Measurements from ENCODE around the gene HBP1. TPM values are rescaled to one million over a fixed set of nuclear protein-coding genes. Genes with fewer than 3 reads are reported as not detected.

The HBP1 gene
- total RNA-seq, 2 donors from 2014 or later = 127 to 138 TPM

- TF ChIP-seq CTCF (IDR thresholded peaks at IDR 0.05) = no peak
- H3K27ac ChIP-seq = peak overlapping the region; percentile 16 to 36
- peaks cover 0 to 24% of the 10 kb centered on the region in 2 donors for H3K4me1 ChIP-seq (ENCODE audit: control insufficient read depth in 1 of 2, low read depth in 2 of 2)
- H3K9me3 ChIP-seq = no peaks in the 10 kb centered on the region
- no peak for ATAC-seq (ENCODE audit: insufficient number of reproducible peaks, low FRiP score, low read depth)
- H3K36me3 ChIP-seq = peaks cover 17% of the 10 kb centered on the region
- no peaks in the 10 kb centered on the region for H3K27me3 ChIP-seq (replicated peaks; ENCODE audit: insufficient read depth)
- H3K4me3 ChIP-seq = no peak overlapping the region
- no peak for DNase-seq (ENCODE audit: low spot score)
These were observed 38.7 kb downstream of the HBP1 start for GRCh38 chr7:107207459-107207858.

- H3K27me3 ChIP-seq (replicated peaks; ENCODE audit: insufficient read depth) = no peaks in the 10 kb centered on the region
- no peaks in the 10 kb centered on the region for H3K9me3 ChIP-seq
- ATAC-seq (ENCODE audit: insufficient number of reproducible peaks, low FRiP score, low read depth) (no peak), DNase-seq (ENCODE audit: low spot score) (no peak)
- H3K27ac ChIP-seq = peak overlapping the region; percentile 36 to 51
- H3K36me3 ChIP-seq = peaks cover 17% of the 10 kb centered on the region
- H3K4me3 ChIP-seq = no peak overlapping the region
- peaks cover 0 to 24% of the 10 kb centered on the region in 2 donors for H3K4me1 ChIP-seq (ENCODE audit: control insufficient read depth in 1 of 2, low read depth in 2 of 2)
- no peak for TF ChIP-seq CTCF (IDR thresholded peaks at IDR 0.05)
These were observed 39.3 kb downstream of the HBP1 start for GRCh38 chr7:107208024-107208521.

GRCh38 chr7:107208563-107208962 lies 39.8 kb downstream of the HBP1 start:
- no peaks in the 10 kb centered on the region for H3K27me3 ChIP-seq (replicated peaks; ENCODE audit: insufficient read depth)
- no peak for TF ChIP-seq CTCF (IDR thresholded peaks at IDR 0.05)
- no peaks in the 10 kb centered on the region for H3K9me3 ChIP-seq
- H3K4me3 ChIP-seq = no peak overlapping the region
- no peak for ATAC-seq (ENCODE audit: insufficient number of reproducible peaks, low FRiP score, low read depth)
- H3K36me3 ChIP-seq = peaks cover 17% of the 10 kb centered on the region
- H3K4me1 ChIP-seq (ENCODE audit: control insufficient read depth in 1 of 2, low read depth in 2 of 2) = peaks cover 0 to 24% of the 10 kb centered on the region in 2 donors
- no peak for DNase-seq (ENCODE audit: low spot score)
- H3K27ac ChIP-seq = peak overlapping the region; percentile 36 to 51

- no peak overlapping the region for H3K4me3 ChIP-seq
- no peaks in the 10 kb centered on the region for H3K9me3 ChIP-seq
- no peak for ATAC-seq (ENCODE audit: insufficient number of reproducible peaks, low FRiP score, low read depth)
- H3K36me3 ChIP-seq = peaks cover 11% of the 10 kb centered on the region
- no peak for DNase-seq (ENCODE audit: low spot score)
- H3K4me1 ChIP-seq (ENCODE audit: control insufficient read depth in 1 of 2, low read depth in 2 of 2) = peaks cover 0 to 24% of the 10 kb centered on the region in 2 donors
- no peak for TF ChIP-seq CTCF (IDR thresholded peaks at IDR 0.05)
- H3K27me3 ChIP-seq (replicated peaks; ENCODE audit: insufficient read depth) = no peaks in the 10 kb centered on the region
- H3K27ac ChIP-seq = no peak overlapping the region
These were observed 40.8 kb downstream of the HBP1 start for GRCh38 chr7:107209565-107209964.

GRCh38 chr7:107210400-107210799 lies 41.6 kb downstream of the HBP1 start:
- Histone ChIP-seq H3K27me3 (replicated peaks; ENCODE audit: insufficient read depth) (no peaks in the 10 kb centered on the region), H3K9me3 (no peaks in the 10 kb centered on the region), H3K27ac (no peak overlapping the region), H3K4me3 (no peak overlapping the region), H3K36me3 (peaks cover 3% of the 10 kb centered on the region), H3K4me1 (ENCODE audit: control insufficient read depth in 1 of 2, low read depth in 2 of 2) (peaks cover 0 to 24% of the 10 kb centered on the region in 2 donors)
- no peak for ATAC-seq (ENCODE audit: insufficient number of reproducible peaks, low FRiP score, low read depth)
- DNase-seq (ENCODE audit: low spot score) = no peak
- TF ChIP-seq CTCF (IDR thresholded peaks at IDR 0.05) = no peak
